Nucleus accumbens (tissue), 56 donors: Measurements from ENCODE around the gene SRPRA.
A peak's percentile ranks its signal among the peaks of the same experiment; 100 is the strongest.
"Not testable (repeated sequence)": the region's sequence is repeated elsewhere in the genome, so short reads cannot be mapped to it uniquely, and the experiment has no call there.

Experiments used
- DNase-seq, 56 donors: peaks; one replicate each; lab custom pipeline; 2025; lab: John Stamatoyannopoulos, UW

SRPRA gene

DNA sequence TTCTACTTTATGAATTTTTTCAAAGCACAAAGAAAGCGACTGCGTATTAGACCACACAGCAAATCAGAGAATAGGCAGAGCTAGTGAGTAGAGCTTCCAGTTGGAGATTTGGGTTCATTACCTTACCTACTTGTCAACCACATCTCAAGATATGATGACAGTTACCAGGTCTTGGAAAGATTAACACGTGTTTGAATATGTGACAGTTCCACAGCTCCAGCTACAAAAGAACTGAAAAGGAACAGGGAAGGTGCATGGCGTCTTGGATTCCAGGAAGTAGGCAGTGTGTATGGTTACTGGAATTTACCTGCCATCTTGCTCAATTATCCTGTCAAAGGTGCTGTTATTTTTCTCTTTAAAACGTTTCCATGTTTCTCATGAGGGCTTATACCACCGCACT is 19.5 kb upstream of the SRPRA start:
- DNase-seq, result no peak

DNA sequence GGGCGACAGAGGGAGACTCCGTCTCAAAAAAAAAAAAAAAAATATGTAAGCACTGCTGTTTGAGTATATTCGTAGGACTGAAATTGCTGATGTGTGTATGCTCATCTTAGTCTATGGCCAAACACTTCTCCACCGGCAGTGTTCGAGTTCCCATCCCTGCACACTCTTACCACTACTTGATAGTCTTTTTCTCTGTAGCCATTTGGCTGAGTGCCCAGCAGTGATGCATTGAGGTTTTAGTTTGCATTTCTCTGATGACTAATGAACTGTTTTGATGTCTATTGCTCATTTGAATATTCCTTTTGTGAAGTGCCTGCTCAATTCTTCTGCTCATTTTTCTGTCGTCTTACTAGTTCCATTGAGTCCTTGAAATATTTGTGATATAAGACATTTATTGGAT is 16.1 kb upstream of the SRPRA start:
- peak in 10 of 56 donors; percentile 4 to 74 (median 24) for DNase-seq

DNA sequence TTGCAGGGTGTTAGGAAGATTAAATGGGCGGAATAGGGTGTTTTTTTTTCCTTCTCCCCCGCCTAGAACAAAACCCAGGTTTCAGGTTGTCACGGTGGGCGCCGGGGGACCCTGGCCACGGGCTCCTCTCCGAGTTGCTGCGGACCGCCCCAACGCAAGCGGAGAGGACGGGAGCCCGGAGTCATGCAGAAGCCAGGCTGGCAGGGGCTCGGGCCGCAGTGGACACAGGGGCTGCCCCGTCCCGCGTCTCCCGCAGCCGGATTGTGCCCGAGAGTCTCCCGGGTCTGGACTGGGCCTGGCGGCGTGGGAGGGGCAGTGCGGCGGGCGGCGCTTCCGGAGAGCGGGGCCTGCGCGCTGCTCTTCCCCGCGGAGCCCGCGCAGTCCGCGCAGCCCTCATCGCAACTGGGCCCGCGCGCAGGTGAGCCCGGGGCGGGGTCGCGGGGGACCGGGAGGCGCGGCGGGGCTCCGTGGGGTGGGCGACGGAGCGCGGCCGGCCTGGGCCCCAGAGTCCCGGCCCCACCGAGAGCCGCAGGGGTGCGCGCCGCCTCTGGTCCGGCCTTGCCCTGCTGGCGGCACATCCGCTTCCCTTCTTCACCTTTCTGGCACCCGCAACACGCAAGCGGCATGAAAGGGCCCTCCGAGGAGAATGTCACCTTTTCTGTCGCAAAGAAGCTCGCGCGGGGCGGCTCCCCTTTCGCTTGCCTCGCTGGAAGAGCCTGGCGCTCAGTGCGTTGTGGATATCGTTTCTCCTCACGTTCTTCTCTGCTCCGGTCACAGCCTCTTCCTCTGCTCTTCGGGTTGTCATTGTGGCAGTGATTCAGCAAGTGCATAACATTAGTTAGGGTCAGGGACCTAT is 14.3 kb upstream of the SRPRA start, which contains the start of gene TIRAP:
TSS of gene TIRAP (plus strand) at position 358 of the 856 bp plus-strand sequence. CDS start 7,802 bp downstream, outside the sequence.
- peak in 43 of 56 donors; percentile 21 to 75 (median 46) for DNase-seq

DNA sequence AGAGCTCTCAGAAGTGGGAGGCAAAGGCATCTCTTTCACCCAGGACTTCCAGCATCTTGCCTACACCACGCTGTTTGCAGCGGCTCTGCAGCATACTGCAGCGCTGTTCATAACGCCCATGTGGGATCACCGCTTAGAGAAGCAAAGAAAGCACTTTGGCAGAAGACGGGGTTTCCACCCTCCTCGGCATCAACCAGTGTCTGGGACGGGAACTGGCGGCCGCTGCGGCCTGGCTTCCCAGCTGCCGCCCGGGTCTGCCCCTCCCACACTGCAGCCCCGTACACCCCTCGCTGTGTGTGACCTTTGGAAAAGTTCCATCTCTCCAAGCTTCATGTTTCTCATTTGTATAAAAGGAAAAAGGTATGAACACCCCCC is 13.7 kb upstream of the SRPRA start:
- DNase-seq, result peak in 37 of 56 donors; percentile 13 to 73 (median 40)

DNA sequence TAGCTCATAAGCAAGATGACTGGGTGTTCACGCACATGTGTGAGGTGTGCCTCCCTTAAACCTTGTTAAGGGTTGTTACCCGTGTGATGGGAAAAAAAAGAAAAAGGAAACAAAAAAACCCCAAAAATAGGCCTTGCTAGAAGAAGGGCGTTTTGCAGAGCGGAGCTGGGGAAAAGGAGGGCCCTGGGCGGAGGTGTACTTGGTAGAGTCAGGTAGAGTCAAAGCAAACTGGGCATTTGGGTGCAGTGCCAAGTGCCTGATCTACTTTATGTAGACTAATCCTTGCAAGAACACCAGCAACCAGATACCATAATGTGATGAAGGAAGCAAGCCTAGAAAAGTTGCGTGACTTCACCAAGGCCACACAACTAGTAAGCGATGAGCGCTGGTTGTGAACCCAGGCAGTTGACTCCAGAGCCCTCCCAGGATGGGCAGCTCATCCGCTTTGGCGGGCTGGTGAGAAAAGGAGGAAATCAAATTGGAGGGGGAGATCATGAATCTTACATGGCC is 13.0 kb upstream of the SRPRA start:
- DNase-seq, result no peak

DNA sequence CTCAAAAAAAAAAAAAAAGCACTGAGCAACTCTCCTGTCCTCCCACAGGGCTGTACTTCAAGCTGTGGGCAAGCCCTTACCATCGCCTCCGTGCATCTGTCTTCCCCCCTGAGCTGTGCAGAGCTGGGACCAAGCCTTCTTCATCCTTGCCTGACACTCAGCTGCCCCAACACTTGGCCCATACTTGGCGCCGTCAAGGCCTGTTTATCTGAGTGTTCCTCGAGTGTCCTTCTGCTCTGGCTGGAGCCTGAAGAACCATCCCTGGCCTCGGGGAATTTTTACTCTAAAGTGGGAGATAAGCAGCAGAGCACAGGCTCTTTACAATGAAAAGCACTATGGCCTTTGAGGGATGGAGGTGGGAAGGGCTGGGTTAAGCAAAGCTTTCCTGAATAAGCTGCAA is 12.6 kb upstream of the SRPRA start:
- DNase-seq, result no peak

DNA sequence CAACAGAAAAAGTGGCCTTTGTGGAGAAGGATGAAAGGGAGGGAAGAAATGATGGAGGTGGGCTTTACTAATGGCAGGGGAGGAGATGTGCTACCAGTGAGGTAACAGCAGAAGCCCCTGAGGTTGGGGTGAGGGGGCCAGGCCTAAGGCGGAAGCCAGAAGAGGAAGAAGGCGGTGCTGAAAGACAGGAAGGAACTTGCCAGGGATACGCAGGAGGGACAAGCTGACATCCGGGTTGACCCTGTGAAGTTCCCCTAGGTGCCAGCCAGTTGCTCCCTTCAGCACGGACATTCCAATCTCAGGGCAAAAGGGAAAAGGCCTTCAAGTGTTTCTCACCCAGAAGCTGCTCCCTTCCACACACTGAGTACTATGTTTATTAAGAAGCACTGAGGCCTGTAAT is 11.9 kb upstream of the SRPRA start:
- no peak for DNase-seq

DNA sequence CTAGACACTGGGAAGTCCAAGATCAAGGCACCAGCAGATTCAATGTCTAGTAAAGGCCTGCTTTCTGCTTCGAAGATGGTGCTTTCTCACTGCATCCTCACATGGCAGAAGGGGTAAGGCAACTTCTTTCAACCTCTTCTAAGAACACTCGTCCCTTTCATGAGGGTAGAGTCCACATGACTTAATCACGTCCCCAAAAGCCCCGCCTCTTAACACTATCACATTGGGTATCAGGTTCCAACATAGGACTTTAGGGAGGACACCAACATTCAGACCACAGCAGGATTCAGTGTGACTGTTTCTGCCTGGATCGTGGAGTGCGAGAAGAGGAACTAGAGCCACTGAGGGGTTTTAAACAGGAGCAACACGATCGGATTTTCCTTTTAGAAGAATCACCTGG is 10.5 kb upstream of the SRPRA start:
- no peak for DNase-seq

DNA sequence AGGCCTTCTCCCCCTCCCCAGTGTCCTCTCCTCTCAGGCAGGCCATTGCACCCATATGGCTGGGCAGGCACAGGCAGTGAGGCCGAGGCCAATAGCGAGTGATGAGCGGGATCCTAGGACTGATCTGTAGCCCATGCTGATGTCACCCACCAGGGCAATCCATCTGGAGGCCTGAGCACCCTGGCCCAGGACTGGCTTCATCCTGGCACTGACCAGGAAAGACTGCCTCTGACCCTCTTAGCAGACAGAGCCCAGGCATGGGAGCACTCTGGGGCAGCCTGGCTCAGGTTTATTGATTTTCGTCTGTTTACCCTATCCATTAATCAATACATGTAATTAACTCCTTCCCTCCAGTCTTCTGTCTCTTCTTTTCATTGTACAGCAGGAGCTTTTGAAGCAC is 9.1 kb upstream of the SRPRA start:
- no peak for DNase-seq

DNA sequence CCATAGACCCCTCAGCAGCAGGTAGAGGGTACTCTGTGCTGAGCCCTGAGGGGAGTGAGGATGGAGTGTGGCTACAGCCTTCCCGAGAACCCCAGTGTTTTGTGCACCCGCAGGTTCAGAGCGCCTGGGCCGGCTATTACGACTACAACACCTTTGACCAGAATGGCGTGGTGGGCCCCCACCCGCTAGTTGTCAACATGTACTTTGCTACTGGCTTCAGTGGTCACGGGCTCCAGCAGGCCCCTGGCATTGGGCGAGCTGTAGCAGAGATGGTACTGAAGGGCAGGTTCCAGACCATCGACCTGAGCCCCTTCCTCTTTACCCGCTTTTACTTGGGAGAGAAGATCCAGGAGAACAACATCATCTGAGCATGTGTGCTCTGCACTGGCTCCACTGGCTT is 8.6 kb upstream of the SRPRA start:
- DNase-seq, result no peak

DNA sequence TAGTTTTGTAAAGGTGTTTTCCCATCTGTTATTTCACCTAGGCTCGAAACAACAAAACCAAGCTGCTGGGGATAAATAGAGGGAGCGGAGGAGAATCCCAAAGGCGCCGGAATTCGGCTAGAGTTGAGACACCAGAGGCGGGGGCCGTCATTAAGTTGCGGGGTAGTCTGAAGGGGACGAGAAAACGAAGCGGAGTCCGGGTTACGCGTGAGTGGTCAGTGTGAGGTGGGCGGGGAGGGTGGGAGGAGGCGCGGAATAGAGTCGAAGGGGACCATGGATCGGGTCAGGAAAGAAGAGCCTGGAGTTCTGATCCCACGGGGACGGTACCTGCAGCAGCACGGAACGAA is 361 bp downstream of the SRPRA start:
- DNase-seq, result peak in 1 of 56 donors; percentile 63

DNA sequence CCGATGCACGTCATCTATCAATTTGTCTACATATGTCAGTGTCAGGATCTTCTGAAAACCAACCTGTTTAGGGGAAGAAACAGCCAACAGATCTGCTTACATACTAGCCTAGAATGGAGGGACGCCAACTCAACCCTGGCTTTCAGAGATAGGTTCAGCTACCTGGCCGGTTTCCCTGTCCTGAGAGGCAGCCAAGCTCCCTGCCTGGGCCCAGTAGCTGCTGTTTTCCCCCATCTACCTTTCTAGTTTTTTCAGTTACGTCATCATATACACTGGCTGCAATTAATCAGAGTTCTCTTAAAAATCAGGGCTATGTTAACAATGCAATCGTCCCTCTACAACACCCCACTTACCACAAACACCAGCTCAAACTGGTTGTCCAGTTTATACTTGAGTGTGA is 1.0 kb downstream of the SRPRA start:
- no peak for DNase-seq

DNA sequence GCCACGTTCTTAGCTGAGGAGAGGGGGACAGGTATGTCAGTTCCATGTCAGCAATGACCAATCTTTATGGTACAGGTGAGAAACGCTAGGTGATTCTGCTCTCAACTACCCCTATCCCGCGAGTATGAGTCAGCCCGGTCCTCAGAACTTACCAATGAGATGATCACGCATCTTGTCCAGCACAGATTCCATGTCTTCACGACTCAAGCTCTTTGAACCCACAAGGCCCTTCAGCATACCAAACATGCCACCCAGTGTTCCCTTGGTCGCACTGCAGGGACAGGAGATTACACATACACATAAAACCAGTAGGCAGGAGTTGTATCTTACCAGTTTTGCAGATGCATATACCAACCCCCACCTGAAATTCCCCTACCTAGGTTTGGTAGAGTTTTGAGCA is 2.9 kb downstream of the SRPRA start:
- no peak for DNase-seq

DNA sequence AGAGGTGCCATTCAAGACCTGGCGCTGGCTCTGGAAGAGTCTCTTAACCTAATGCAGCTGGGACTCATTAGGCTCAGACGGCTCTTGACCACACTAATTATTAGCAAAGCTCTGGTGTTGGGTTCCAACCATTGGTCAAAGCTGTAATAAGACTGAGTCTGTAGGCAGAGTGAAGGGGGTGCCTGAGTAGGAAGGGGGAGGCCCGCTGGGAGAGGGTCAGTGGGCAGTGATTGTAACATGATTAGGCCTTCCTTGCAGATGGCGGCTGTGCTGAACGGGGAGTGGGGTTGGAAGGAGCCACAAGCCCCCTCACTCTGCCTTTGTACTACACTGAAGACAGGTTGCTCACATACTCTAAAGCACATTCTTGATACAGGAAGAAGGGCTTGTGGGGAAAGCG is 5.2 kb downstream of the SRPRA start:
- no peak for DNase-seq

DNA sequence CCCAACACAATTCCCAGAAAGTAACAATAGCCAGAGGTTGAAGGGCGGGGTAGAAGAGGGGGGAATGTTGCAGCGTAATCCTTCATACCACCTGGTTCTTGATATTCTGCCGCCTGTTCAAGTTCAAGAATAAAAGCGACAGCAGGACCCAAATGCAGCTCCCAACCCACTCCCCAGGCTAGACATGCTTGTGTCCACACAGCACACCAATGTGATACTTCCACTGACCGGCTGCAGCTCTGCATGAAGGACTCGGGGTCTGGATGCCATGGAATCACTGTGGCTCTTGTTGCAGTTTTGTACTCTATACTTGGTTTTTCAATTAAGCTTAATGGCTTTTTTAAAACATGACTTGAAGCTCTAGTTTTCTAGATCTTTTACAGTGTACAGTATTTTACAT is 6.5 kb downstream of the SRPRA start:
- DNase-seq, result no peak

DNA sequence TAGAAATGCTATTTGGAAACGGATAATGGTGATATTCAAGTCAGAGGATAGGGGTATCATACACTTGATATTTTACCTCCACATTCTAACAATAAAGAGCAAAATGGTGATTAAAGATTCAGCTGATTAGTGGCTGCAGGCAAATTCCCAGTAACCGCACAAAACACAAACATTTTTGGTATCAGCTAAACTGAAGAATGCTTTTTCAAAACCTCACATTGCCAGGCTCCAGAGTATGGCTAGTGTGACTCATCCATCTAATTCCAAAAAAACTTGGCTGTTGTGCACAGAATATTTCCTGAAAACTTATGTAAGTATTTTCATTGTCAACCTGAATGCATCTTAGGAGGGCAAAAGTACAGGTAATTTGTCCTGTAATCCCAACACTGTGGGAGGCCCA is 10.9 kb downstream of the SRPRA start:
- DNase-seq, result no peak

DNA sequence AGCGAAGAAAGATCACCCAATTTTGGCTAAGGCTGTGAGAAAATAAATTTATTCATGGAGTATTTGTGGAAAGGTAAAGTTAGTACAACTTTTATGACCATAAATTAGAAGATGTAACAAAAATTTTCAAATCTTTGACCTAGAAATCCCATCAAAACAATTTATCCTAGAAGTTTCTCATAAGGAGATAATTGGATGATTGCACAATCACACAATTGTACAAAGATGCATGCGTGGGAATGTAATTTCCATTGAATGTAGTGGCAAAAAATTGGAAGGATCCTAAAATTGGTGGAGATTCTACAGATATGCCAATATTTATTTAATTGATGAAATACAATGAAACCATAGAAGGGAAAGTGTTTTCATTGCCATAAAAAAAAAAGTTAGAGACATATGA is 11.6 kb downstream of the SRPRA start:
- DNase-seq, result no peak

DNA sequence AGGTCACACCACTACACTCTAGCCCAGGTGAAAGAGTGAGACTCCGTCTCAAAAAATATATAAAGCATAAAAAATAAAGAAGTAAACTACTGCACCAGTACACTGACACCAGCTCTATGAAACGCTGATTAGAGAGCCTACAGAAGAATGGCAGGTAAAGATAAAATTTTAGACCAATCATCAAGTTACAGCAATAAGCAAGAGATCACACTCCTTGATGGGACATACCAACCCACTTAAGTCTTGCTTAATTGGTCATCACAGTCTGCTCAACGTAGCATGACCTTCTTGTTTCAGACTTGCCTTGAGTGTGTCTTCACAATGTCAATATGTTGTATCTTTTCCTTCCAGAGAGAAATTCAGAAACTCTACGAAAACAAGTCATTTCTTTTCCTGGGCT is 12.5 kb downstream of the SRPRA start:
- DNase-seq, result no peak

DNA sequence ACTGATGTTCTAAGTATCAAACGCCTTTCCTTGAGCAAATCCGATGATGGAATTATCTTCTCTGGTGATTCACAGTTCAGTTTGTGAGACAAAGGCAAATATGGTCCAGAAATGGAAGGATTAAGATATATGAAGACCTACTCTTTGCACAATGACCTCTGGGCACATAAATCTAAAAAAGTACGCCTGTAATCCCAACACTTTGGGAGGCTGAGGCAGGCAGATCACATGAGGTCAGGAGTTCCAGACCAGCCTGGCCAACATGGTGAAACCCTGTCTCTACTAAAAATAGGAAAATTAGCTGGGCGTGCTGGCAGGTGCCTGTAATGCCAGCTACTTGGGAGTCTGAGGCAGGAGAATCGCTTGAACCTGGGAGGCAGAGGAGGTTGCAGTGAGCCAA is 13.2 kb downstream of the SRPRA start:
- DNase-seq, result not testable (repeated sequence)

DNA sequence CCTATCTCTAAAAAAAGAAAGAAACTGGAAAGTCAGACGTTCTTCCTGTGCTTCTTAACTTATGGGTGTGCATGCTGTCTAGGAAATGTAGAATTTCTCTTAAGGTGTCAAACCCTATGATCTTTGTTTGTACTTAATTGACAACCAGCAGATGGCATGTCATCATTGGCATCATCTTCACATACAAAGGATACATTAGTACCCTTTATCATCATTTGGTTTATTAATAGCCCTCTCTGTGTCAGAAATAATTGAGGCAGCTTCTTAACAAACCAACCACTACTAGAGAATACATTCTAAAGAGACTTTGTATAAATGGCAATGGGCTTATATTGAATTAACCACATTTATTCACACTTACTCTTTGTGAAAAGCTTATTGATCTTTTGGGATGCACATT is 13.9 kb downstream of the SRPRA start:
- DNase-seq, result no peak

DNA sequence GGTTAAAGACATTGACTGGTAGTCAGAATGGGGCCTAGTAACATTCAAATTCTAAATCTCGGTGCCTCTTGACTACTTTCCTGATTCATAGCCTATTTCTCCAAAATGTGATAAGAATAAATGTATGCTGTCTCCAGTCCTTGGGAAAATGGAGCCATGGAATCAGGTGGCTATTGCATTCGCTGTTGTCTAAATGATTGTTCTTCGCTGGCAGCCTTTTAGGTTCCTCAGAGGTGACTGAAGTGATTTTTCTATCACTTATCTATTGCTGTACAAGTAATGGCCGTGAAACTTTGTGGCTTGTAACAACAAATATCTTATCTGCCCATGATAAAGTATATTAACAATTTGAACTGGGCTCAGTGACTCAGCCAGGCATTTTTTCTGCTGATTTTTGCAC is 15.4 kb downstream of the SRPRA start:
- DNase-seq, result no peak

DNA sequence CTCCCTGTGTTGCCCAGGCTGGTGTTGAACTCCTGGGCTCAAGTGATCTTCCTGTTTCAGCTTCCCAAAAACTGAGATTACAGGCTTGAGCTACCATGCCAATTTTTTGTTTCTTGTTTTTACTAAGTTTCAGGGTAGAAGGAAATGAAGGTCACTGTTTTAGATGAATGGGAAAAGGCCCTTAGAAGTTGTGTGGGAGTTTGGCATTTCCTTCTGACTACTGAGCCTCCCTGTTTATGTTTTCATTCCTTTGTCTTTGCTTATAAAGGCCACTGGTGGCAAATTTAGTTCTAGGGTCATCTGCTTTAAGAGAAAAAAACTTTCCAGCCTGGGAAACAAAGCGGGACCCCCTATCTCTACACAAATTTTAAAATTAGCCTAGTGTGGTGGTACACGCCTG is 22.1 kb downstream of the SRPRA start:
- DNase-seq, result no peak

DNA sequence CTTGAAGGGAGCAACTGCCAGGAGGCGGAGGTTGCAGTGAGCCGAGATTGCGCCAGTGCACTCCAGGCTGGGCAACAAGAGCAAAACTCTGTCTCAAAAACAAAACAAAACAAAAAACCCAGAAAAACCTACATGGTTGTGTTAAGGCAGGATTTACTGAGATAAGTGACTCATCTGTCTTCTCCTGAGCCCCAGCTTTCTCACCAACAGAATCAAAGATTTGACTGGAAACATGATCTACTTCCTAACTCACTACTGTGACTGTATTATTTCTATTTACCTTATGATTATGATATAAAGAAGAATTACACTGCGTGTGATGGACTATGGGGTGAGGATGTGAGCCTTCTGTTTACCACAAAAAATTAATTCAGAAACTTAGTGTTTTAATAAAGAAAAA is 35.3 kb downstream of the SRPRA start:
- DNase-seq, result no peak
